B cell (primary cell): ENCODE results near the gene TENM4. TPM values are rescaled to one million over a fixed set of nuclear protein-coding genes. Genes with fewer than 3 reads are reported as not detected.

ENCODE experiments used
- ATAC-seq: fragments of 200-7000 bp; cut with Tn5 transposase; one replicate; pipeline ENCODE4 v1.10.0; 2021; ENCODE audit warnings: low read depth, mild to moderate bottlenecking, moderate number of reproducible peaks, moderate library complexity
- CTCF ChIA-PET: fragments of 350-600 bp; sonication (Branson Sonifier 250); formaldehyde crosslinking; loops from one replicate; lab custom pipeline; 2021; ENCODE audit warnings: antibody characterized with exemption, inconsistent platforms; lab: Charles Lee
- POLR2A ChIA-PET: fragments of 350-600 bp; sonication (Branson Sonifier 250); formaldehyde crosslinking; loops from one replicate; lab custom pipeline; 2021; ENCODE audit warnings: antibody characterized with exemption; lab: Charles Lee
- DNase-seq: peaks from one replicate; pipeline ENCODE4 v3.0.0; 2013
- H2AFZ ChIP-seq: 2 replicates; pipeline ENCODE4 v1.6.1; 2012; ENCODE audit warnings: mild to moderate bottlenecking, low read depth, low read length; ENCODE audit not compliant: insufficient read depth, poor library complexity, severe bottlenecking
- H3K27ac ChIP-seq, 2 donors: 1 replicate in 1 of 2; 2 replicates in 1 of 2; pipeline ENCODE4 v1.5.1; 2012 to 2013; ENCODE audit warnings: low read length in 2 of 2, mild to moderate bottlenecking in 2 of 2, moderate library complexity in 1 of 2
- H3K27me3 ChIP-seq, 4 experiments: fragments of 200-600 bp in 1 of 4; sonication (generic) in 1 of 4; replicated peaks in 1 of 4; 1 replicate in 2 of 4; 2 replicates in 2 of 4; pipeline versions ENCODE4 v1.6.1 to v1.7.0; 2013 to 2016; ENCODE audit warnings: low read length in 3 of 4, mild to moderate bottlenecking in 2 of 4, mixed read lengths in 1 of 4, moderate library complexity in 1 of 4; ENCODE audit not compliant: insufficient read depth in 4 of 4, control insufficient read depth in 3 of 4; ENCODE audit errors: control extremely low read depth in 1 of 4
- H3K36me3 ChIP-seq, 2 experiments: replicated peaks in 1 of 2; 1 replicate in 1 of 2; 2 replicates in 1 of 2; pipeline versions ENCODE4 v1.6.1 to v1.7.1; 2013; ENCODE audit warnings: low read length in 1 of 2; ENCODE audit not compliant: insufficient read depth in 2 of 2, control insufficient read depth in 1 of 2; ENCODE audit errors: control extremely low read depth in 1 of 2, extremely low read depth in 1 of 2
- H3K4me1 ChIP-seq, 2 donors: fragments of 200-600 bp in 1 of 2; sonication (generic) in 1 of 2; 1 replicate in 1 of 2; 2 replicates in 1 of 2; pipeline versions ENCODE4 v1.5.1 to v1.6.1; 2013 to 2017; ENCODE audit warnings: low read length in 2 of 2; ENCODE audit not compliant: control insufficient read depth in 2 of 2, insufficient read depth in 2 of 2
- H3K4me2 ChIP-seq: replicated peaks from 2 replicates; pipeline ENCODE3; 2012; ENCODE audit warnings: mild to moderate bottlenecking, low read depth, low read length; ENCODE audit not compliant: poor library complexity, severe bottlenecking
- H3K4me3 ChIP-seq, 5 experiments: fragments of 200-600 bp in 1 of 5; sonication (generic) in 1 of 5; 1 replicate in 3 of 5; 2 replicates in 2 of 5; pipeline versions ENCODE4 v1.5.1 to v1.7.0; 2011 to 2016; ENCODE audit warnings: low read length in 4 of 5, mild to moderate bottlenecking in 4 of 5, low read depth in 2 of 5, control low read depth in 1 of 5, moderate library complexity in 1 of 5; ENCODE audit not compliant: insufficient read depth in 1 of 5; ENCODE audit errors: control extremely low read depth in 1 of 5, extremely low read depth in 1 of 5
- H3K79me2 ChIP-seq: fragments of 200-600 bp; sonication (generic); one replicate; pipeline ENCODE4 v1.6.0; 2016; ENCODE audit warnings: low read length; ENCODE audit not compliant: control insufficient read depth, insufficient read depth
- H3K9ac ChIP-seq: fragments of 200-600 bp; sonication (generic); 2 replicates; pipeline ENCODE4 v1.6.1; 2017; ENCODE audit warnings: mild to moderate bottlenecking, low read length, moderate library complexity
- H3K9me3 ChIP-seq, 3 donors: one replicate each; pipeline versions ENCODE4 v1.6.1 to v1.7.1; 2013; ENCODE audit warnings: low read length in 2 of 3; ENCODE audit not compliant: control insufficient read depth in 2 of 3, insufficient read depth in 1 of 3; ENCODE audit errors: control extremely low read depth in 1 of 3
- H4K20me1 ChIP-seq: 2 replicates; pipeline ENCODE4 v1.6.0; 2012; ENCODE audit warnings: mild to moderate bottlenecking, low read length; ENCODE audit not compliant: insufficient read depth, control insufficient read depth, poor library complexity, severe bottlenecking
- H3K27ac Mint-ChIP-seq: one replicate; pipeline ENCODE4 v1.8.0; 2021; ENCODE audit warnings: mixed read lengths
- H3K27me3 Mint-ChIP-seq: one replicate; pipeline ENCODE4 v1.8.0; 2021; ENCODE audit warnings: mixed read lengths
- H3K4me1 Mint-ChIP-seq: one replicate; pipeline ENCODE4 v1.8.0; 2021; ENCODE audit warnings: mixed read lengths
- H3K4me3 Mint-ChIP-seq: one replicate; pipeline ENCODE4 v1.8.0; 2021; ENCODE audit warnings: mixed read lengths
- H3K9me3 Mint-ChIP-seq: one replicate; pipeline ENCODE4 v1.8.0; 2022; ENCODE audit warnings: mixed read lengths; ENCODE audit not compliant: insufficient read depth
- CTCF ChIP-seq: fragments of 200-600 bp; IDR thresholded peaks from one replicate; pipeline ENCODE4 v1.8.0; 2022; ENCODE audit warnings: antibody characterized with exemption, mild to moderate bottlenecking
- EZH2 ChIP-seq: IDR thresholded peaks from 2 replicates; pipeline ENCODE4 v1.6.1; 2012; ENCODE audit warnings: borderline replicate concordance, low read depth, mild to moderate bottlenecking, moderate library complexity, low read length; ENCODE audit not compliant: insufficient read depth, poor library complexity, severe bottlenecking
- WGBS: methylation state at CpG from one replicate; pipeline ENCODE4 v1.1.5; 2013; ENCODE audit warnings: missing lambda C conversion rate; ENCODE audit not compliant: insufficient coverage; 5-methylcytosine and 5-hydroxymethylcytosine counted together
- intact Hi-C: fragments of 100-400 bp; cut with micrococcal nuclease; formaldehyde crosslinking; loops from one replicate; pipeline ENCODE4 v1.10.0; 2022
- polyA plus RNA-seq: library from polyadenylated mRNA; depleted of rRNA; stranded (reverse); fragments of >200 nt; gene quantifications from 2 replicates; pipeline ENCODE4 v1.2.3, GENCODE V29; 2012
- total RNA-seq, 2 donors: library from RNA; stranded (reverse); fragments of 120-200 nt in 1 of 2; gene quantifications; 1 replicate in 1 of 2; 2 replicates in 1 of 2; pipeline versions ENCODE4 v1.2.3 to v1.2.4, GENCODE V29; 2013 to 2022

Gene TENM4
- total and polyA plus RNA-seq, 2 donors (not counting 1 experiment from before 2014, with no cell fraction given): 0.09 to 5.7 TPM

GRCh38 chr11:79165908-79166307 is 274.9 kb downstream of the TENM4 start:
- H3K27me3 Mint-ChIP-seq: peaks cover 4% of the 10 kb centered on the region
- Histone ChIP-seq H3K9ac (no peak overlapping the region), H3K9me3 (no peaks in the 10 kb centered on the region), H3K36me3 (no peaks in the 10 kb centered on the region), H4K20me1 (no peaks in the 10 kb centered on the region), H3K4me1 (no peaks in the 10 kb centered on the region), H3K4me3 (no peak overlapping the region), H3K4me2 (no peak overlapping the region), H3K79me2 (no peaks in the 10 kb centered on the region), H3K27ac (no peak overlapping the region), H2AFZ (no peak overlapping the region), H3K27me3 (peaks cover 0 to 4% (median 0%) of the 10 kb centered on the region in 4 experiments)
- WGBS: 100% methylated on average over 1 of the region's 2 CpGs
- no peaks in the 10 kb centered on the region for H3K4me1 Mint-ChIP-seq
- ATAC-seq (no peak), DNase-seq (no peak)
- CTCF ChIA-PET: no interaction called here
- intact Hi-C loops: no loop called here
- POLR2A ChIA-PET: no interaction called here
- no peak overlapping the region for H3K27ac Mint-ChIP-seq
- no peak overlapping the region for H3K4me3 Mint-ChIP-seq
- H3K9me3 Mint-ChIP-seq: no peaks in the 10 kb centered on the region
- TF ChIP-seq CTCF: no peak
- no peak for TF ChIP-seq EZH2

- H3K27ac ChIP-seq: no peak overlapping the region
- Mint-ChIP-seq H3K9me3 (no peaks in the 10 kb centered on the region), H3K27ac (no peak overlapping the region), H3K27me3 (peaks cover 4% of the 10 kb centered on the region), H3K4me1 (no peaks in the 10 kb centered on the region), H3K4me3 (no peak overlapping the region)
- no peak for TF ChIP-seq CTCF
- no peak for TF ChIP-seq EZH2
- intact Hi-C loops: no loop called here
- WGBS: 100% methylated on average over 1 of the region's 5 CpGs
- DNase-seq: no peak
- H3K4me2 ChIP-seq: no peak overlapping the region
- ChIA-PET POLR2A (no interaction called here), CTCF (no interaction called here)
- no peaks in the 10 kb centered on the region for H3K36me3 ChIP-seq
- H3K9me3 ChIP-seq: no peaks in the 10 kb centered on the region
- no peaks in the 10 kb centered on the region for H3K4me1 ChIP-seq
- H2AFZ ChIP-seq: no peak overlapping the region
- no peak for ATAC-seq
- no peak overlapping the region for H3K4me3 ChIP-seq
- no peak overlapping the region for H3K9ac ChIP-seq
- H3K79me2 ChIP-seq: no peaks in the 10 kb centered on the region
- no peaks in the 10 kb centered on the region for H4K20me1 ChIP-seq
- no peaks in the 10 kb centered on the region for H3K27me3 ChIP-seq
Observed at GRCh38 chr11:79160791-79161403, 279.9 kb downstream of the TENM4 start.
